HepG2 (cell line): ENCODE measurements around the gene TEX19. TPM values are rescaled to one million over a fixed set of nuclear protein-coding genes. Genes with fewer than 3 reads are reported as not detected.
A peak's percentile ranks its signal among the peaks of the same experiment; 100 is the strongest.

Experiments used
- ATF2 ChIP-seq: sonication (generic); formaldehyde crosslinking; IDR thresholded peaks from 2 replicates; pipeline ENCODE4 v1.4.0; 2020; ENCODE audit warnings: missing genetic modification reagents
- FOXA1 ChIP-seq, 2 experiments: fragments of 450-650 bp in 1 of 2; sonication (generic) in 1 of 2; formaldehyde crosslinking in 1 of 2; IDR thresholded peaks; 2 replicates each; pipeline versions ENCODE4 v1.4.0 to v1.6.1; 2016 to 2020; ENCODE audit warnings: missing genetic modification reagents in 1 of 2
- HBP1 ChIP-seq: IDR thresholded peaks from 2 replicates; pipeline ENCODE4 v1.6.1; 2016; ENCODE audit warnings: low read depth, control low read depth
- IRF9 ChIP-seq: sonication (generic); formaldehyde crosslinking; IDR thresholded peaks from 2 replicates; pipeline ENCODE4 v1.8.0; 2022; ENCODE audit warnings: missing genetic modification reagents, mild to moderate bottlenecking, borderline replicate concordance
- POLR2G ChIP-seq: fragments of 200-400 bp; formaldehyde crosslinking; IDR thresholded peaks from 2 replicates; pipeline ENCODE4 v1.6.1; 2018; ENCODE audit warnings: mild to moderate bottlenecking, low read depth, low read length, moderate library complexity
- ZBTB7A ChIP-seq: sonication (generic); formaldehyde crosslinking; IDR thresholded peaks from 2 replicates; pipeline ENCODE4 v1.8.0; 2022; ENCODE audit warnings: mild to moderate bottlenecking, missing genetic modification reagents
- ZNF10 ChIP-seq: sonication (generic); formaldehyde crosslinking; IDR thresholded peaks from 2 replicates; pipeline ENCODE4 v1.4.0; 2020; ENCODE audit warnings: mild to moderate bottlenecking, low read depth, missing genetic modification reagents, borderline replicate concordance
- ZNF407 ChIP-seq: sonication (generic); formaldehyde crosslinking; IDR thresholded peaks from one replicate; pipeline ENCODE4 v1.5.1; 2020; ENCODE audit warnings: mild to moderate bottlenecking, missing genetic modification reagents; ENCODE audit errors: not compliant biosample characterization
- polyA plus RNA-seq, 8 experiments: library from polyadenylated mRNA; depleted of rRNA in 3 of 8; stranded (reverse) in 7 of 8; unstranded in 1 of 8; fragments of >200 nt; fragmentation: Illumina TruSeq in 4 of 8; extraction: Trizol in 4 of 8; gene quantifications; 2 replicates each; pipeline versions ENCODE4 v1.2.1 to v1.2.3, GENCODE V29; 2011 to 2016; ENCODE audit warnings: low read depth in 4 of 8, missing spikeins in 1 of 8, mixed read lengths in 1 of 8; ENCODE audit not compliant: insufficient read depth in 1 of 8
- total RNA-seq, 5 experiments: library from RNA; depleted of rRNA; stranded (reverse); fragments of >200 nt; fragmentation: Illumina TruSeq; extraction: Trizol; gene quantifications; 2 replicates each; pipeline ENCODE4 v1.2.3, GENCODE V29; 2016; ENCODE audit warnings: low read depth in 1 of 5
- TF ChIP-seq, protein P1 (sequence below): sonication (generic); formaldehyde crosslinking; IDR thresholded peaks from 2 replicates; pipeline ENCODE4 v1.4.0; 2020; ENCODE audit warnings: missing genetic modification reagents
- TF ChIP-seq, protein P2 (sequence below): IDR thresholded peaks from 2 replicates; pipeline ENCODE4 v1.6.1; 2016; ENCODE audit warnings: mild to moderate bottlenecking, missing biosample characterization, missing genetic modification reagents

Gene TEX19
- total and polyA plus RNA-seq, 2 of the 13 experiments (the other 11 are each of a cell fraction or from before 2014, with no cell fraction given): 1.3 to 6.0 TPM

GRCh38 chr17:82346342-82347300, 12.4 kb upstream of the TEX19 start (continued):
- TF ChIP-seq ZNF407 (no peak), ZBTB7A (peak; percentile 98), POLR2G (peak; percentile 74), ZNF10 (no peak), IRF9 (CRISPR knock-in tag) (peak; percentile 67; the same call in 1 of the 2 replicates), ATF2 (CRISPR knock-in tag) (peak; percentile 97), HBP1 (peak; percentile 87), FOXA1 (IDR thresholded peaks at IDR 0.05) (peak; percentile 84), FOXA1 (CRISPR knock-in tag; IDR thresholded peaks at IDR 0.05) (peak; percentile 89)
- TF ChIP-seq, protein P1, sequence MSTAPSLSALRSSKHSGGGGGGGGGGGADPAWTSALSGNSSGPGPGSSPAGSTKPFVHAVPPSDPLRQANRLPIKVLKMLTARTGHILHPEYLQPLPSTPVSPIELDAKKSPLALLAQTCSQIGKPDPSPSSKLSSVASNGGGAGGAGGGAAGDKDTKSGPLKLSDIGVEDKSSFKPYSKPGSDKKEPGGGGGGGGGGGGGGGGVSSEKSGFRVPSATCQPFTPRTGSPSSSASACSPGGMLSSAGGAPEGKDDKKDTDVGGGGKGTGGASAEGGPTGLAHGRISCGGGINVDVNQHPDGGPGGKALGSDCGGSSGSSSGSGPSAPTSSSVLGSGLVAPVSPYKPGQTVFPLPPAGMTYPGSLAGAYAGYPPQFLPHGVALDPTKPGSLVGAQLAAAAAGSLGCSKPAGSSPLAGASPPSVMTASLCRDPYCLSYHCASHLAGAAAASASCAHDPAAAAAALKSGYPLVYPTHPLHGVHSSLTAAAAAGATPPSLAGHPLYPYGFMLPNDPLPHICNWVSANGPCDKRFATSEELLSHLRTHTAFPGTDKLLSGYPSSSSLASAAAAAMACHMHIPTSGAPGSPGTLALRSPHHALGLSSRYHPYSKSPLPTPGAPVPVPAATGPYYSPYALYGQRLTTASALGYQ (CRISPR knock-in tag): peak; percentile 98
- TF ChIP-seq, protein P2, sequence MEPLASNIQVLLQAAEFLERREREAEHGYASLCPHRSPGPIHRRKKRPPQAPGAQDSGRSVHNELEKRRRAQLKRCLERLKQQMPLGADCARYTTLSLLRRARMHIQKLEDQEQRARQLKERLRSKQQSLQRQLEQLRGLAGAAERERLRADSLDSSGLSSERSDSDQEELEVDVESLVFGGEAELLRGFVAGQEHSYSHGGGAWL: peak; percentile 45; the same call in 1 of the 2 replicates
